Left ventricle myocardium inferior (tissue), 1 donor: ENCODE measurements around the gene GRM8. TPM values are rescaled to one million over a fixed set of nuclear protein-coding genes. Genes with fewer than 3 reads are reported as not detected.
"Not testable (repeated sequence)": the region's sequence is repeated elsewhere in the genome, so short reads cannot be mapped to it uniquely, and the experiment has no call there.

Experiments
- DNase-seq: peaks from one replicate; pipeline ENCODE4 v3.0.0-alpha.2; 2020
- H3K27ac ChIP-seq: fragments of 200-600 bp; replicated peaks from 2 replicates; pipeline ENCODE4 v1.8.0; 2021
- H3K27me3 ChIP-seq: fragments of 200-600 bp; 2 replicates; pipeline ENCODE4 v1.8.0; 2021; ENCODE audit warnings: low read depth
- H3K36me3 ChIP-seq: fragments of 200-600 bp; 2 replicates; pipeline ENCODE4 v1.8.0; 2021
- H3K4me1 ChIP-seq: fragments of 200-600 bp; 2 replicates; pipeline ENCODE4 v1.8.0; 2021
- H3K4me3 ChIP-seq: fragments of 200-600 bp; 2 replicates; pipeline ENCODE4 v1.8.0; 2021; ENCODE audit warnings: mild to moderate bottlenecking, moderate library complexity
- H3K9me3 ChIP-seq: fragments of 200-600 bp; replicated peaks from 2 replicates; pipeline ENCODE4 v1.8.0; 2021
- intact Hi-C: fragments of 100-400 bp; cut with micrococcal nuclease; formaldehyde crosslinking; loops from one replicate; pipeline ENCODE4 v1.11.0; 2022
- total RNA-seq: library from RNA; stranded (reverse); fragmentation: NEBNext Ultra II Directional; extraction: Animal tissue kit (Norgen Biotek cat#: 25700); gene quantifications from one replicate; pipeline ENCODE4 v1.2.1, GENCODE V29; 2021
- TF ChIP-seq, protein P1 (sequence below): fragments of 200-600 bp; IDR thresholded peaks from 2 replicates; pipeline ENCODE4 v1.8.0; 2021; ENCODE audit warnings: antibody characterized with exemption, mild to moderate bottlenecking, borderline replicate concordance
- donor health status: DM: no; HTN: yes; CAD: no; lungs with severe emphysema.

GRM8 gene
- total RNA-seq, 1 donor from 2014 or later = 0.69 TPM

DNA sequence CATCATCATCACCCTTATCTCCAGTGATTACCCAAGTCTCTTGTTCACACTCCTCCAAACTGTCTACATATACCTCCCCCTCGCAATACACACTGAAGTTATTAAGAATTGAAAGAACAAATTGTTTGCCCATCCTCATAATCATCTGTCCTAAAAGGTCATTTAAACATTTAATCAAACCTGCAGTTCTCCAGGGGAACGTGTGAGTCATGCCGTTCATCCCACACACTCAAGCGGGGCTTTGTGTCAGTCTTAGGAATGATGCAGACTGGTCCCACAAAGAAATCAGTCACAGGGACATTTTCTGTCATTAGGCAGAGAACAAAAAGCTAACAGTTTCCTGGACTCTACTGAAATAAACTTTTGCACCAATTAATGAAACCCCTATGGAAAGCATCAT lies 365.2 kb downstream of the GRM8 start:
- H3K36me3 ChIP-seq, DNase-seq, H3K4me1 ChIP-seq, H3K27ac ChIP-seq, H3K27me3 ChIP-seq, H3K9me3 ChIP-seq, H3K4me3 ChIP-seq, intact Hi-C loops: not testable (repeated sequence)

DNA sequence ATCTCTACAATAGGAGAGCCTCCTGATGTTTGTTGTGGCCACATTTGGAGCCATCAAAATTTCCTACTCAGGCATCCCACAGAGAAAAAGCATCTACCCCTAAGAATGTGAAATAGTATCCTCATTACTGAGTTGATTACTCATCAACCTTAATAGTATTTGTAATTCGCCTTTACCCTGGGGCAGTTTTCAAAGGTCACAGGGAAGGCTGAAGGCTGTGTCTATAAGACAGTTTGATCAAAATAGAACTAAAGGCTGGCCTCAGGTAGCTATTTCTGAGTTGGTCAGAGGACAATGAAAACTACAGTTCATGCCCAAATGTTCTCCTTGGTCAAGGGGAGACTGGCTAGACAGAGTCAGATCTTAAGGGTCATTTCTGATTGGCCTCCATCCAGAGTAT lies 370.0 kb downstream of the GRM8 start:
- H3K9me3 ChIP-seq, H3K36me3 ChIP-seq, DNase-seq, H3K27ac ChIP-seq, intact Hi-C loops, H3K27me3 ChIP-seq, H3K4me1 ChIP-seq, H3K4me3 ChIP-seq: not testable (repeated sequence)

DNA sequence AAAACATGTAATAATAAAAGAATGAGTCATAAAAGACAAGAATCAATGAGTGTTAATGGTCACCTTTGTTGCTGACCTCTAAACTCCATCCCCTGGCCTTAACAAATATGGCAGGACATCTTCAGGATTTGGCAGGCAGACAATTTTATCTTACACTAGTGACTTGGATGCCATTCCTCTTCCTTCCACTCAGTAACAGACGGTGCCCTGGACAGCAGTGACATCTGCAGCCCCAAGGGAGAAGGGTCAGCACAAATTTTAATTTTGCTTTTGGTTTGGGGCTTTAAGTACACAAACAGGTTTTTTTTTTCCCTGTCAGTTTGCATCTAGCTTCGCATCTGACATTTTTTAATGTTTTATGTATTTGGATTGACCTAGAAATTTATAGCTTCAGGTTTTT lies 370.8 kb downstream of the GRM8 start:
- H3K9me3 ChIP-seq, intact Hi-C loops, DNase-seq, H3K4me3 ChIP-seq, H3K4me1 ChIP-seq, H3K36me3 ChIP-seq, H3K27me3 ChIP-seq, H3K27ac ChIP-seq: not testable (repeated sequence)

DNA sequence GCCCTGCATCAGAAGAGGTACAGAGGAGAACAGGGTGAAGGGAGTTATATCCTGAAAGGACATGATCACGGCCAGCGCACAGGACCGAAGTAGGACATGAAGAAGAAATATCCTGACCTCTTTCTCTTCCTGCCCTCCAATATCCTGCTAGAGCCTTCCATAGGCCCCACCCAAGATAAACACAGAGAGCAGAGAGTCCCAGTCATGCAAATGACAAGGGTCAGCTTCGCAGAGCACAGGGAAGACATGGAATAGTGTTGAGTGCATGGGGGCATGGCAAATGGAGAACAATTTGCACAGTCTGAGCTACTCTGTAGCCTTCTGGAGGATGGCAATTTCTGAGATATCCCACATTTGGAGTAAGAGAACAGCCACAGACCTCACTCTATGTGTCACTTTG lies 371.4 kb downstream of the GRM8 start:
- H3K27me3 ChIP-seq = no peaks in the 10 kb centered on the region
- DNase-seq = no peak
- TF ChIP-seq, protein P1, sequence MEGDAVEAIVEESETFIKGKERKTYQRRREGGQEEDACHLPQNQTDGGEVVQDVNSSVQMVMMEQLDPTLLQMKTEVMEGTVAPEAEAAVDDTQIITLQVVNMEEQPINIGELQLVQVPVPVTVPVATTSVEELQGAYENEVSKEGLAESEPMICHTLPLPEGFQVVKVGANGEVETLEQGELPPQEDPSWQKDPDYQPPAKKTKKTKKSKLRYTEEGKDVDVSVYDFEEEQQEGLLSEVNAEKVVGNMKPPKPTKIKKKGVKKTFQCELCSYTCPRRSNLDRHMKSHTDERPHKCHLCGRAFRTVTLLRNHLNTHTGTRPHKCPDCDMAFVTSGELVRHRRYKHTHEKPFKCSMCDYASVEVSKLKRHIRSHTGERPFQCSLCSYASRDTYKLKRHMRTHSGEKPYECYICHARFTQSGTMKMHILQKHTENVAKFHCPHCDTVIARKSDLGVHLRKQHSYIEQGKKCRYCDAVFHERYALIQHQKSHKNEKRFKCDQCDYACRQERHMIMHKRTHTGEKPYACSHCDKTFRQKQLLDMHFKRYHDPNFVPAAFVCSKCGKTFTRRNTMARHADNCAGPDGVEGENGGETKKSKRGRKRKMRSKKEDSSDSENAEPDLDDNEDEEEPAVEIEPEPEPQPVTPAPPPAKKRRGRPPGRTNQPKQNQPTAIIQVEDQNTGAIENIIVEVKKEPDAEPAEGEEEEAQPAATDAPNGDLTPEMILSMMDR = no peak
- H3K4me1 ChIP-seq = no peaks in the 10 kb centered on the region
- no peaks in the 10 kb centered on the region for H3K36me3 ChIP-seq
- no peak overlapping the region for H3K27ac ChIP-seq
- intact Hi-C loops = no loop called here
- H3K9me3 ChIP-seq = no peaks in the 10 kb centered on the region
- no peak overlapping the region for H3K4me3 ChIP-seq

DNA sequence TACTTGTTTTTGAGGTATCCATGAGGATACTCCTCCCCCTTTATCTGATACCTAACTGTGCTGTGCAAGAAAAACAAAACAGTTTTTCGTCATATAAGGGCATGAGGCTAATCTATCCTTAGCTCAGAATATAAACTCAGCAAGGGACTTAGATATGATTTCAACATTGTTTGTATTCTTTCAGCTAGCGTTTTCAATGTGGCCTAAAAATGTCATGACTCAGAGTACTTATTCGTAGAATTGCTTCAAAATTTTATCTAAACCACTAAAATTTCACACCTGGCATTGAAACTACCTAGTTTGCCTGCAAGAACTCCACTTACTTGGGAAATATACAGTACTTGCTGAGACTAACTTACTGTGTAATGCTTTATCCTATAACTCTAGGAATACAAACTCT lies 376.2 kb downstream of the GRM8 start:
- H3K4me1 ChIP-seq, H3K9me3 ChIP-seq, intact Hi-C loops, H3K27ac ChIP-seq, H3K4me3 ChIP-seq, H3K27me3 ChIP-seq, H3K36me3 ChIP-seq, DNase-seq: not testable (repeated sequence)

DNA sequence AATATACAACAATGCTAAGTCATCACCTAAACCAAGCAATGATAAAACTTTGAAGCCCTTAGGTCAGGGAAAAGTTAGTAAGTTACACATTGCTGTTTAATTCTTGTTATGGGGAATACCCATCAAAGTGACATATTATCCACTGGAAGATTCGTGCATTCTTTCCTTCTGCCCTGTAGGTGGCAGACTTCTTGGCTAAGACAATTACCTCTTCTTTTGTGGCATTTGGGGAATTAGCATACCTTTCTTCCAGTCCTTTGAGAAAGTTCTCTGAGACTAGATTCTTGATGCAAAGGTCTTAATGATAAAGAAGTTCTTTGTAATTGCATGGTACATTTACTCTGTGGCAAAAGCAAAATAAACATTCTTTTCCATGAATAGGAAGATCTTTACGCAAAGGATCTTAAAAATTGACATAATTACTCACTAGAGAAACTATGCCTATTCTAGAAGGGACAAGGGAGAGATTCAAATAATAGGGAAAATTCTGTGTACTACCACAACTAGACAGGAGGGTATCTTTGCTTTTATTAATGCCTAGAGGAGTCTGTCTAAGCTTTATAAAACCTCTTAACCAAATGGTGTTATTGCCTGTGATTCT lies 395.9 kb downstream of the GRM8 start:
- no peak for DNase-seq
- TF ChIP-seq, protein P1 = peak; percentile 55
- intact Hi-C loops = no loop called here
- H3K27me3 ChIP-seq = no peaks in the 10 kb centered on the region
- H3K4me3 ChIP-seq = no peak overlapping the region
- no peaks in the 10 kb centered on the region for H3K36me3 ChIP-seq
- H3K9me3 ChIP-seq = no peaks in the 10 kb centered on the region
- H3K27ac ChIP-seq = no peak overlapping the region
- H3K4me1 ChIP-seq = no peaks in the 10 kb centered on the region

DNA sequence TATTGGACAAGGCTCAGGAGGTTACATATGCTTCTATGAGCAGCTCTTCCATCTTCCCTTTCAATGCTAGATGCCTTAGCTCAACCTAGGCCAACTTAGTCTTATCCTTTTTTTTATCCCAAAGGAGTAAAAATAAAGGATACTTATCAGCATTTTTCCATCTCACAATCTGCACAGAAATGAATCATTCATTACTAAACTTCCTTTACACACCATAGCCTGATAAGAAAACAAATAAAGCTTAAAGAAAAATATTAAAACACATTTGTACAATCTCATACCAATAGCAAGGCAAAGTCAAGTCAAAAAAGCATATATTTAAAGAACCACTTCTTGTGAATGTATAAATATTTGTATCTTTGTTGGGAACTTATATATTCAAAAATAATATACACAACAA lies 407.4 kb downstream of the GRM8 start:
- no peaks in the 10 kb centered on the region for H3K36me3 ChIP-seq
- intact Hi-C loops = no loop called here
- H3K4me3 ChIP-seq = no peak overlapping the region
- H3K4me1 ChIP-seq = no peaks in the 10 kb centered on the region
- H3K27ac ChIP-seq = no peak overlapping the region
- no peaks in the 10 kb centered on the region for H3K9me3 ChIP-seq
- TF ChIP-seq, protein P1 = no peak
- DNase-seq = no peak
- peaks cover 8% of the 10 kb centered on the region for H3K27me3 ChIP-seq

DNA sequence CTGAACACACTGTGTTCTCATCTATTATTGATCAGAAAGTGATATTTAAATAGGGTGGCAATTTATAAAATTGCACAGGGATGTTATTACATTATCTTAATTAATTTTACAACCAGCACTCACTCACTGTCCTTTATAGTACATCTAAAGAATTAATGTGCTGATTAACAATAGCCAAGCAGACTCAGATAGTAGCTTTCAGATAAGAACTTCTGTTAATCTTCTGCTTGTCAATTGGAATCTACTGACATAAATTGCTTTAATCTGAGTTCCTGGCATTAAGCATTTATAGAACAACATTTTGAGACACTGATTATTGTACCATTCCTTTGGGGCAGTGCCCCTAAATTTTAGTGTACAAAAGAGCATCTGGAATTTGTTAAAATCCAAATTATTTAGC lies 408.9 kb downstream of the GRM8 start:
- H3K27me3 ChIP-seq = peaks cover 8% of the 10 kb centered on the region
- TF ChIP-seq, protein P1 = no peak
- no peak for DNase-seq
- intact Hi-C loops = no loop called here
- H3K36me3 ChIP-seq = no peaks in the 10 kb centered on the region
- no peak overlapping the region for H3K4me3 ChIP-seq
- H3K27ac ChIP-seq = no peak overlapping the region
- H3K4me1 ChIP-seq = no peaks in the 10 kb centered on the region
- no peaks in the 10 kb centered on the region for H3K9me3 ChIP-seq
